ENCODE data around the gene RUBCN.
"Not testable (repeated sequence)": the region's sequence is repeated elsewhere in the genome, so short reads cannot be mapped to it uniquely, and the experiment has no call there.

DNA sequence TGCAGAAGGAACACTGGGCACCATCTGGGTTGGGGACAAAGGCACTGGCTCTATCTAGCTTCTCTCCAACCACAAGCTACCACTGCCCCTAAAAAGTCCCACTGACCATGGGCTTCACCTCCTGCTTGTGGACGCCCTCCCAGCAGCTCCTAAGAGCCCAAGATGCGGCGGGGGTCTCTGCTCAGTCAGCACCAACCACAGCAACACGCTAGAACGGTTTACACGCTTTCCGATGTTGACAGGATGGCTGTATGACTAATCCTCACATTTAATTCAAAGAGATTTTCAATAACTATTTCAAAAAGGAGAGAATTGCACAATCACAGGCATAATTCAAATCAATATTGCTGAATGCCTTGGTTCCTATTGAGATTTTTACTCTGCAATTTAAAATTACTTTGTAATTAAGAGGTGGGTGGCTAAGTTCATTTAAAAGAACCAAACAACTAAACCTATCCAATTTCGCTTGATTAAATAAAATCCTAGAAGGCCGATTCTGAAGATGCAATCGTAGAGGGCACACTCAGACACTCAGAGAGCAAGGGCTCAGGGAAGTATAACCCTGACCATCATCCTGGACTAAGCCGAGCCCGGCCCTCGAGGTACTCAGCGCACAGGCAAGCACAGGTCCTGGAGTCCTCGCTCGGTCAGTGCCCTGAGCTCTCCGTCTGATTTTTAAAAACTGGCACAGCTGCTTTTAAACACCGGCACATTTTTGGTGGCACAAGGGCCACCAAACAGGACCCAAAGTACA lies 110.1 kb downstream of the RUBCN start:
- not testable (repeated sequence) for TF ChIP-seq CTCF (IDR thresholded peaks at IDR 0.05 in 8 of 11, conservative IDR thresholded peaks at IDR 0.05 in 3 of 11); POLR2A (IDR thresholded peaks at IDR 0.05)
